Uterus (tissue), 2 donors: ENCODE measurements around the gene KRT6B.

Experiments used
- CTCF ChIP-seq, 4 experiments: fragments of 200-600 bp in 2 of 4; fragments of 450-650 bp in 2 of 4; sonication (generic) in 2 of 4; IDR thresholded peaks; one replicate each; pipeline ENCODE4 v1.5.1; 2016 to 2019; ENCODE audit warnings: antibody characterized with exemption in 4 of 4, mild to moderate bottlenecking in 2 of 4, moderate library complexity in 1 of 4
- POLR2A ChIP-seq, 2 donors: fragments of 450-650 bp; IDR thresholded peaks; one replicate each; pipeline ENCODE4 v1.6.1; 2016; ENCODE audit warnings: antibody characterized with exemption in 2 of 2, mild to moderate bottlenecking in 1 of 2, moderate library complexity in 1 of 2

- TF ChIP-seq CTCF (IDR thresholded peaks at IDR 0.05) (no peak), POLR2A (IDR thresholded peaks at IDR 0.05) (no peak)
Measured at GRCh38 chr12:52469853-52470252, 17.9 kb upstream of the KRT6B start.
